PC-9 (cell line): Measurements from ENCODE around the gene RAB31. TPM values are rescaled to one million over a fixed set of nuclear protein-coding genes. Genes with fewer than 3 reads are reported as not detected.

Source experiments
- BruUV-seq: library from RNA; stranded (reverse); fragments of 400-500 nt; replicated peaks from 2 replicates; lab custom pipeline; 2021; lab: Mats Ljungman, UMichigan
- CTCF ChIA-PET: fragments of 300-600 bp; sonication (Branson Sonifier 250); formaldehyde crosslinking; loops from one replicate; lab custom pipeline; 2022; ENCODE audit warnings: antibody characterized with exemption; lab: Charles Lee
- POLR2A ChIA-PET: fragments of 300-600 bp; sonication (Branson Sonifier 250); formaldehyde crosslinking; loops from one replicate; lab custom pipeline; 2022; ENCODE audit warnings: antibody characterized with exemption; ENCODE audit not compliant: unreplicated experiment; lab: Charles Lee
- DNase-seq, 2 experiments: peaks; one replicate each; pipeline versions ENCODE4 v3.0.0 to v3.0.0-alpha.2; 2015 to 2022; ENCODE audit warnings: mixed read lengths in 1 of 2
- H2AFZ ChIP-seq: fragments of 200-600 bp; sonication (generic); 2 replicates; pipeline ENCODE4 v1.8.1; 2017; ENCODE audit warnings: antibody characterized with exemption
- H3F3A ChIP-seq: fragments of 200-600 bp; sonication (generic); 2 replicates; pipeline ENCODE4 v1.8.1; 2017; ENCODE audit warnings: antibody characterized with exemption, mild to moderate bottlenecking, low read depth; ENCODE audit not compliant: insufficient read depth
- H3K27ac ChIP-seq: fragments of 200-600 bp; sonication (generic); 2 replicates; pipeline ENCODE4 v1.6.1; 2016; ENCODE audit warnings: mixed run types
- H3K27me3 ChIP-seq: fragments of 200-600 bp; sonication (generic); 2 replicates; pipeline ENCODE4 v1.6.1; 2016; ENCODE audit warnings: low read depth, mixed run types; ENCODE audit not compliant: insufficient read depth
- H3K36me3 ChIP-seq: fragments of 200-600 bp; sonication (generic); 2 replicates; pipeline ENCODE4 v1.6.1; 2016; ENCODE audit warnings: low read depth, mixed run types
- H3K4me1 ChIP-seq: fragments of 200-600 bp; sonication (generic); replicated peaks from 2 replicates; pipeline ENCODE4 v1.6.1; 2016; ENCODE audit warnings: mixed run types; ENCODE audit not compliant: insufficient read depth
- H3K4me2 ChIP-seq: fragments of 200-600 bp; sonication (generic); 2 replicates; pipeline ENCODE4 v1.6.1; 2017; ENCODE audit warnings: mixed run types
- H3K4me3 ChIP-seq: fragments of 200-600 bp; sonication (generic); 2 replicates; pipeline ENCODE4 v1.6.1; 2016; ENCODE audit warnings: mixed run types
- H3K79me2 ChIP-seq: fragments of 200-600 bp; sonication (generic); 2 replicates; pipeline ENCODE4 v1.6.1; 2017; ENCODE audit warnings: low read depth, mixed run types
- H3K9me2 ChIP-seq: fragments of 200-600 bp; sonication (generic); 2 replicates; pipeline ENCODE4 v1.8.1; 2017; ENCODE audit warnings: mild to moderate bottlenecking; ENCODE audit not compliant: insufficient read depth
- H3K9me3 ChIP-seq: fragments of 200-600 bp; sonication (generic); 2 replicates; pipeline ENCODE4 v1.8.1; 2016; ENCODE audit warnings: low read depth; ENCODE audit not compliant: insufficient read depth
- H4K20me1 ChIP-seq: fragments of 200-600 bp; sonication (generic); 2 replicates; pipeline ENCODE4 v1.8.1; 2017; ENCODE audit not compliant: insufficient read depth
- CTCF ChIP-seq: fragments of 200-600 bp; sonication (generic); conservative IDR thresholded peaks from 2 replicates; pipeline ENCODE4 v1.6.1; 2017; ENCODE audit warnings: mixed run types, antibody characterized with exemption, mild to moderate bottlenecking, moderate library complexity
- EZH2 ChIP-seq: fragments of 200-600 bp; sonication (generic); IDR thresholded peaks from 2 replicates; pipeline ENCODE4 v1.8.0; 2017; ENCODE audit warnings: antibody characterized with exemption, low read depth
- intact Hi-C: fragments of 100-400 bp; cut with micrococcal nuclease; formaldehyde crosslinking; loops from one replicate; pipeline ENCODE4 v1.10.0; 2022; ENCODE audit not compliant: unreplicated experiment
- total RNA-seq: library from RNA; stranded (reverse); gene quantifications from 2 replicates; pipeline ENCODE4 v1.2.3, GENCODE V29; 2021

The RAB31 gene
- total RNA-seq, 1 experiment from 2014 or later, result 51.0 TPM

GRCh38 chr18:9711361-9712129, 3.4 kb downstream of the RAB31 start:
- Histone ChIP-seq H3K9me3 (no peaks in the 10 kb centered on the region), H3K4me2 (peak overlapping the region; percentile 13; the same call in 1 of the 2 replicates), H2AFZ (no peak overlapping the region), H3K27ac (no peak overlapping the region), H3K27me3 (no peaks in the 10 kb centered on the region), H4K20me1 (no peaks in the 10 kb centered on the region), H3K4me3 (no peak overlapping the region), H3K36me3 (0 out of 2 replicates have a peak, but pooled peaks cover 9% of the 10 kb centered on the region), H3K79me2 (peaks cover 80% of the 10 kb centered on the region), H3K9me2 (no peaks in the 10 kb centered on the region), H3K4me1 (peaks cover 23% of the 10 kb centered on the region), H3F3A (peaks cover 13% of the 10 kb centered on the region; the same call in 1 of the 2 replicates)
- ChIA-PET CTCF (no interaction called here), POLR2A (interaction anchor here (0.7 to 1.0 kb wide), 2 partner anchors 127 to 148 kb away, joined by 5 read pairs; no protein-coding TSS in a partner anchor)
- intact Hi-C loops, result no loop called here
- TF ChIP-seq EZH2 (no peak), CTCF (no peak)
- no TSS peak for BruUV-seq
- no peak for DNase-seq

- H4K20me1 ChIP-seq, result no peaks in the 10 kb centered on the region
- H3K79me2 ChIP-seq, result peaks cover 86% of the 10 kb centered on the region
- H3K4me3 ChIP-seq, result no peak overlapping the region
- H3K9me2 ChIP-seq, result no peaks in the 10 kb centered on the region
- no peak for DNase-seq
- intact Hi-C loops, result no loop called here
- H3K4me1 ChIP-seq, result peaks cover 17% of the 10 kb centered on the region
- peaks cover 7% of the 10 kb centered on the region; the same call in 1 of the 2 replicates for H3F3A ChIP-seq
- ChIA-PET CTCF (no interaction called here), POLR2A (interaction anchor here (0.7 to 1.0 kb wide), 2 partner anchors 126 to 149 kb away, joined by 5 read pairs; no protein-coding TSS in a partner anchor)
- H3K27ac ChIP-seq, result no peak overlapping the region
- TF ChIP-seq CTCF (no peak), EZH2 (no peak)
- H3K27me3 ChIP-seq, result no peaks in the 10 kb centered on the region
- H3K36me3 ChIP-seq, result 0 out of 2 replicates have a peak, but pooled peaks cover 9% of the 10 kb centered on the region
- H3K4me2 ChIP-seq, result peak overlapping the region; percentile 13; the same call in 1 of the 2 replicates
- BruUV-seq, result no TSS peak
- H2AFZ ChIP-seq, result no peak overlapping the region
- H3K9me3 ChIP-seq, result no peaks in the 10 kb centered on the region
Measured at GRCh38 chr18:9712130-9712577, 4.1 kb downstream of the RAB31 start.

- Histone ChIP-seq H3K36me3 (0 out of 2 replicates have a peak, but pooled peaks cover 9% of the 10 kb centered on the region), H3K9me3 (no peaks in the 10 kb centered on the region), H3K27ac (no peak overlapping the region), H3K4me3 (no peak overlapping the region), H2AFZ (no peak overlapping the region), H4K20me1 (no peaks in the 10 kb centered on the region), H3K4me1 (peaks cover 17% of the 10 kb centered on the region), H3K4me2 (peak overlapping the region; percentile 6; the same call in 1 of the 2 replicates), H3K9me2 (no peaks in the 10 kb centered on the region), H3K27me3 (no peaks in the 10 kb centered on the region), H3F3A (peaks cover 3% of the 10 kb centered on the region; the same call in 1 of the 2 replicates), H3K79me2 (peaks cover 90% of the 10 kb centered on the region)
- no peak for DNase-seq
- CTCF ChIA-PET, result no interaction called here
- TF ChIP-seq EZH2, result no peak
- no peak for TF ChIP-seq CTCF
- no TSS peak for BruUV-seq
- intact Hi-C loops, result no loop called here
- POLR2A ChIA-PET, result interaction anchor here (0.5 to 1.0 kb wide), 3 partner anchors 22 to 201 kb away, joined by 3 to 5 read pairs (median 4); partner anchors contain the start of gene VAPA
Measured at GRCh38 chr18:9712611-9713010, 4.5 kb downstream of the RAB31 start.
